ENCODE measurements around the gene MRPL10.

The MRPL10 gene

GRCh38 chr17:47857551-47858455 is 26.5 kb upstream of the MRPL10 start:
- no peak for DNase-seq

- DNase-seq, result no peak
Measured at GRCh38 chr17:47856830-47857229, 25.5 kb upstream of the MRPL10 start.

GRCh38 chr17:47855737-47856136 is 24.4 kb upstream of the MRPL10 start:
- no peak for DNase-seq

GRCh38 chr17:47853616-47854015 is 22.3 kb upstream of the MRPL10 start:
- no peak for DNase-seq

- DNase-seq, result no peak
Measured at GRCh38 chr17:47852113-47852949, 21.0 kb upstream of the MRPL10 start.

- no peak for DNase-seq
Measured at GRCh38 chr17:47851764-47852112, 20.4 kb upstream of the MRPL10 start.

GRCh38 chr17:47850692-47851573 is 19.6 kb upstream of the MRPL10 start, which contains the start of gene SP6:
TSS of gene SP6 (minus strand) at chr17:47851163. CDS start at chr17:47848429, 2,734 bp downstream.
- peak; percentile 97 for DNase-seq

- DNase-seq, result no peak
Measured at GRCh38 chr17:47850373-47850691, 19.0 kb upstream of the MRPL10 start.

- no peak for DNase-seq
Measured at GRCh38 chr17:47848198-47848513, 16.8 kb upstream of the MRPL10 start.

GRCh38 chr17:47847341-47848197 is 16.2 kb upstream of the MRPL10 start:
- DNase-seq, result no peak

GRCh38 chr17:47846716-47847340 is 15.5 kb upstream of the MRPL10 start:
- DNase-seq, result no peak

GRCh38 chr17:47845716-47846075 is 14.4 kb upstream of the MRPL10 start:
- DNase-seq, result no peak

GRCh38 chr17:47844814-47845715 is 13.7 kb upstream of the MRPL10 start:
- DNase-seq, result no peak

GRCh38 chr17:47844227-47844626 is 12.9 kb upstream of the MRPL10 start:
- DNase-seq, result no peak

- no peak for DNase-seq
Measured at GRCh38 chr17:47843391-47843730, 12.0 kb upstream of the MRPL10 start.

GRCh38 chr17:47841488-47842291 is 10.3 kb upstream of the MRPL10 start:
- DNase-seq, result no peak

- DNase-seq, result peak; percentile 98
Measured at GRCh38 chr17:47840742-47841487, 9.6 kb upstream of the MRPL10 start, which contains the start of gene SCRN2. TSS of gene SCRN2 (minus strand) at chr17:47841273. CDS start at chr17:47840843, 430 bp downstream.

GRCh38 chr17:47840001-47840741 is 8.8 kb upstream of the MRPL10 start:
- no peak for DNase-seq
